ENCODE measurements around the gene ERFL. TPM values are rescaled to one million over a fixed set of nuclear protein-coding genes. Genes with fewer than 3 reads are reported as not detected.
A peak's percentile ranks its signal among the peaks of the same experiment; 100 is the strongest.

ERFL gene
- total and polyA plus RNA-seq, 2 of the 4 experiments (the other 2 are of a cell fraction) = not detected

DNA sequence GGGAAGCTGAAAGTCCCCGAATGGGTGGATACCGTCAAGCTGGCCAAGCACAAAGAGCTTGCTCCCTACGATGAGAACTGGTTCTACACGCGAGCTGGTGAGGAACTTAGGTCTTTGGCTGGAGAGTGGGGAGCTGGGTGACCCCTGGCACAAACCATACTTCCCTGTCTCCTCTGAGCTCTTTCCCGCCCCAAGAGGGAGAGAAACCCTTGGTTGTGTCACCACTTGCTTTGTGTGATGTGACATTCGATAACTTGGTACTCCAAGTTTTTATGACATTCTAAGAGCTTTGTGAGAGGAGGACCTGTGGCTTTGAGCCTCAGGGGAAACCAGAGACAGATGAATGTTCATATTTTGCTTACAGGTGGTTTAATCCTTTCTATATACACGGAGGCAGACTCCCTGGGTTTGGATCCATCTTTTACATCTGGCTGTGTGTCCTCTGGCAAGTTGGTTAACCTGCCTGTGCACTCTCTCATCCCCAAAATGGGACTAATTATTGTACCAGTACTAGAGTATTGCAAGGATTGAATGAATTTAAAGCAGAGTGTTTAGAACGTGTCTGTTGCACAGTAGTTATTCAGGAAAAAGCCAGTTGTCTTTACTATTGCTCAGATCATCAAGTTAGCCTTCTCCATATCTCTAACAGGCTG is 67.0 kb downstream of the ERFL start:
- DNase-seq (no peak), ATAC-seq (ENCODE audit: low read depth) (no peak)
- Histone ChIP-seq H3K27ac (ENCODE audit: insufficient read depth, low read length) (peak overlapping the region; percentile 99), H3K36me3 (ENCODE audit: control insufficient read depth, insufficient read depth, low read length) (peaks cover 45% of the 10 kb centered on the region), H3K4me2 (ENCODE audit: low read depth, low read length) (peak overlapping the region; percentile 100), H3K18ac (ENCODE audit: low read depth, low read length) (peak overlapping the region; percentile 5; the same call in 1 of the 2 replicates), H2BK20ac (ENCODE audit: low read depth, low read length) (no peak overlapping the region), H3K9ac (ENCODE audit: low read depth, low read length) (peak overlapping the region; percentile 100), H3K9me3 (ENCODE audit: control insufficient read depth, insufficient read depth, low read length) (no peaks in the 10 kb centered on the region), H2BK5ac (ENCODE audit: low read depth, low read length, poor library complexity, severe bottlenecking) (peak overlapping the region; percentile 87), H3K79me1 (ENCODE audit: low read depth in 1 of 2, low read length in 2 of 2) (peaks cover 13 to 54% of the 10 kb centered on the region in 2 experiments; a peak in 3 of 4 replicates), H2AK5ac (ENCODE audit: low read depth, low read length) (peak overlapping the region; percentile 98), H3K4ac (ENCODE audit: low read depth, low read length) (peak overlapping the region; percentile 94), H2AK9ac (replicated peaks; ENCODE audit: low read depth, low read length, poor library complexity) (peak overlapping the region; percentile 95), H4K91ac (ENCODE audit: insufficient read depth, low read depth, low read length) (peak overlapping the region; percentile 91), H3K4me3 (ENCODE audit: insufficient read depth, low read depth, low read length) (peak overlapping the region; percentile 62), H2AFZ (replicated peaks; ENCODE audit: low read length, poor library complexity) (no peak overlapping the region), H3K9me1 (ENCODE audit: insufficient read depth, low read length) (peaks cover 22% of the 10 kb centered on the region), H2BK120ac (ENCODE audit: low read depth, low read length) (no peak overlapping the region), H4K8ac (ENCODE audit: low read depth in 2 of 2, low read length in 2 of 2) (peak overlapping the region; percentile 88 to 93; a peak in 3 of 4 replicates), H3K23ac (ENCODE audit: low read depth, low read length) (peak overlapping the region; percentile 90), H2BK15ac (ENCODE audit: low read depth, low read length) (no peak overlapping the region), H4K5ac (ENCODE audit: low read depth, low read length) (peak overlapping the region; percentile 69), H3K4me1 (ENCODE audit: control insufficient read depth, insufficient read depth, low read length) (peaks cover 12% of the 10 kb centered on the region), H3K56ac (ENCODE audit: extremely low read depth, insufficient read depth, low read length) (peak overlapping the region; percentile 97), H3K14ac (replicated peaks; ENCODE audit: low read depth, low read length) (peak overlapping the region; percentile 98), H4K20me1 (ENCODE audit: insufficient read depth, low read length) (peaks cover 55% of the 10 kb centered on the region), H3K27me3 (ENCODE audit: control insufficient read depth, insufficient read depth, low read length) (no peaks in the 10 kb centered on the region)
- in situ Hi-C loops (cut with MboI; ENCODE audit: low sequenced_read_pairs) = no loop called here
- POLR2A ChIA-PET (ENCODE audit: unreplicated experiment) = interaction anchor here (1.6 kb wide), 1 partner anchor 12 kb away, joined by 7 read pairs; no protein-coding TSS in a partner anchor
- CTCF ChIA-PET = interaction anchor here (0.5 kb wide), 1 partner anchor 11 kb away, joined by 6 read pairs; no protein-coding TSS in a partner anchor
- no TSS peak for BruUV-seq (replicated peaks)
- WGBS, 2 experiments (ENCODE audit: extremely low coverage in 2 of 2, insufficient read length in 1 of 2) = 60% methylated on average over 1 of the region's 9 CpGs; no CpG with 5 or more reads in 1 of the 2 experiments
- intact Hi-C loops (cut with micrococcal nuclease) = no loop called here
- TF ChIP-seq CEBPB (IDR thresholded peaks at IDR 0.05; ENCODE audit: low read depth, low read length) (no peak), RFX5 (IDR thresholded peaks at IDR 0.05; ENCODE audit: low read depth, low read length) (no peak), MAZ (IDR thresholded peaks at IDR 0.05; ENCODE audit: borderline replicate concordance, low read depth, low read length) (no peak), MAFK (IDR thresholded peaks at IDR 0.05; ENCODE audit: low read depth, low read length) (no peak), CHD1 (IDR thresholded peaks at IDR 0.05; ENCODE audit: low read depth, low read length) (no peak), SMC3 (IDR thresholded peaks at IDR 0.05; ENCODE audit: low read depth, low read length) (no peak), RCOR1 (IDR thresholded peaks at IDR 0.05; ENCODE audit: insufficient replicate concordance, low read length) (no peak), FOS (IDR thresholded peaks at IDR 0.05; ENCODE audit: low read depth, low read length) (no peak), POLR2A (IDR thresholded peaks at IDR 0.05; ENCODE audit: low read depth, low read length) (no peak)
- TF ChIP-seq, protein P1, sequence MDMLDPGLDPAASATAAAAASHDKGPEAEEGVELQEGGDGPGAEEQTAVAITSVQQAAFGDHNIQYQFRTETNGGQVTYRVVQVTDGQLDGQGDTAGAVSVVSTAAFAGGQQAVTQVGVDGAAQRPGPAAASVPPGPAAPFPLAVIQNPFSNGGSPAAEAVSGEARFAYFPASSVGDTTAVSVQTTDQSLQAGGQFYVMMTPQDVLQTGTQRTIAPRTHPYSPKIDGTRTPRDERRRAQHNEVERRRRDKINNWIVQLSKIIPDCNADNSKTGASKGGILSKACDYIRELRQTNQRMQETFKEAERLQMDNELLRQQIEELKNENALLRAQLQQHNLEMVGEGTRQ (IDR thresholded peaks at IDR 0.05; ENCODE audit: low read depth, low read length) = no peak
- TF ChIP-seq, protein P2, sequence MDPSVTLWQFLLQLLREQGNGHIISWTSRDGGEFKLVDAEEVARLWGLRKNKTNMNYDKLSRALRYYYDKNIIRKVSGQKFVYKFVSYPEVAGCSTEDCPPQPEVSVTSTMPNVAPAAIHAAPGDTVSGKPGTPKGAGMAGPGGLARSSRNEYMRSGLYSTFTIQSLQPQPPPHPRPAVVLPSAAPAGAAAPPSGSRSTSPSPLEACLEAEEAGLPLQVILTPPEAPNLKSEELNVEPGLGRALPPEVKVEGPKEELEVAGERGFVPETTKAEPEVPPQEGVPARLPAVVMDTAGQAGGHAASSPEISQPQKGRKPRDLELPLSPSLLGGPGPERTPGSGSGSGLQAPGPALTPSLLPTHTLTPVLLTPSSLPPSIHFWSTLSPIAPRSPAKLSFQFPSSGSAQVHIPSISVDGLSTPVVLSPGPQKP (IDR thresholded peaks at IDR 0.05; ENCODE audit: borderline replicate concordance, low read depth, low read length) = no peak
- dilution Hi-C loops (cut with HindIII; ENCODE audit: low sequenced_read_pairs, unreplicated experiment) = no loop called here

Data from IMR-90 (cell line).